Measurements from ENCODE around the gene P2RY6.
A peak's percentile ranks its signal among the peaks of the same experiment; 100 is the strongest.

P2RY6 gene

GRCh38 chr11:73333640-73334383, 61.7 kb downstream of the P2RY6 start:
- Histone ChIP-seq H3K27ac (ENCODE audit: poor library complexity, severe bottlenecking) (peak overlapping the region; percentile 43), H3K36me3 (ENCODE audit: low read depth) (peaks cover 8% of the 10 kb centered on the region; the same call in 1 of the 2 replicates), H3K4me1 (ENCODE audit: insufficient read depth, poor library complexity, severe bottlenecking) (peaks cover 14% of the 10 kb centered on the region), H3K9me3 (ENCODE audit: severe bottlenecking) (no peaks in the 10 kb centered on the region), H3K4me3 (ENCODE audit: severe bottlenecking) (no peak overlapping the region), H3K27me3 (ENCODE audit: insufficient read depth, poor library complexity, severe bottlenecking) (no peaks in the 10 kb centered on the region)
- DNase-seq (ENCODE audit: low spot score), result no peak
- ATAC-seq (ENCODE audit: low read depth), result peak; percentile 3; the same call in 1 of the 3 replicates
- TF ChIP-seq CTCF (IDR thresholded peaks at IDR 0.05; ENCODE audit: poor library complexity, severe bottlenecking), result no peak

GRCh38 chr11:73334384-73335203, 62.5 kb downstream of the P2RY6 start:
- Histone ChIP-seq H3K4me3 (ENCODE audit: severe bottlenecking) (no peak overlapping the region), H3K4me1 (ENCODE audit: insufficient read depth, poor library complexity, severe bottlenecking) (peaks cover 14% of the 10 kb centered on the region), H3K9me3 (ENCODE audit: severe bottlenecking) (no peaks in the 10 kb centered on the region), H3K27ac (ENCODE audit: poor library complexity, severe bottlenecking) (peak overlapping the region; percentile 43), H3K36me3 (ENCODE audit: low read depth) (peaks cover 8% of the 10 kb centered on the region; the same call in 1 of the 2 replicates), H3K27me3 (ENCODE audit: insufficient read depth, poor library complexity, severe bottlenecking) (no peaks in the 10 kb centered on the region)
- peak; percentile 82 for ATAC-seq (ENCODE audit: low read depth)
- TF ChIP-seq CTCF (IDR thresholded peaks at IDR 0.05; ENCODE audit: poor library complexity, severe bottlenecking), result no peak
- DNase-seq (ENCODE audit: low spot score), result peak; percentile 82

- peak overlapping the region; percentile 43 for H3K27ac ChIP-seq (ENCODE audit: poor library complexity, severe bottlenecking)
- H3K4me3 ChIP-seq (ENCODE audit: severe bottlenecking), result no peak overlapping the region
- H3K27me3 ChIP-seq (ENCODE audit: insufficient read depth, poor library complexity, severe bottlenecking), result no peaks in the 10 kb centered on the region
- no peaks in the 10 kb centered on the region for H3K9me3 ChIP-seq (ENCODE audit: severe bottlenecking)
- DNase-seq (ENCODE audit: low spot score) (no peak), ATAC-seq (ENCODE audit: low read depth) (peak; percentile 42; the same call in 1 of the 3 replicates)
- H3K36me3 ChIP-seq (ENCODE audit: low read depth), result 0 out of 2 replicates have a peak, but pooled peaks cover 5% of the 10 kb centered on the region
- peak; percentile 98 for TF ChIP-seq CTCF (IDR thresholded peaks at IDR 0.05; ENCODE audit: poor library complexity, severe bottlenecking)
- peaks cover 14% of the 10 kb centered on the region for H3K4me1 ChIP-seq (ENCODE audit: insufficient read depth, poor library complexity, severe bottlenecking)
Observed at GRCh38 chr11:73335204-73335923, 63.2 kb downstream of the P2RY6 start.

GRCh38 chr11:73337846-73338245, 65.7 kb downstream of the P2RY6 start:
- H3K4me1 ChIP-seq (ENCODE audit: insufficient read depth, poor library complexity, severe bottlenecking), result peaks cover 14% of the 10 kb centered on the region
- ATAC-seq (ENCODE audit: low read depth) (no peak), DNase-seq (ENCODE audit: low spot score) (no peak)
- 0 out of 2 replicates have a peak, but pooled peaks cover 5% of the 10 kb centered on the region for H3K36me3 ChIP-seq (ENCODE audit: low read depth)
- no peaks in the 10 kb centered on the region for H3K9me3 ChIP-seq (ENCODE audit: severe bottlenecking)
- no peak for TF ChIP-seq CTCF (IDR thresholded peaks at IDR 0.05; ENCODE audit: poor library complexity, severe bottlenecking)
- H3K4me3 ChIP-seq (ENCODE audit: severe bottlenecking), result no peak overlapping the region
- H3K27me3 ChIP-seq (ENCODE audit: insufficient read depth, poor library complexity, severe bottlenecking), result no peaks in the 10 kb centered on the region
- no peak overlapping the region for H3K27ac ChIP-seq (ENCODE audit: poor library complexity, severe bottlenecking)

All from RWPE2 (cell line).